SK-N-SH treated with all-trans-retinoic acid at 6 μM for 48 hours (cell line): ENCODE data around the gene TPRG1.

Source experiments
- ATAC-seq: fragments of 200-7000 bp; cut with Tn5 transposase; 3 replicates; pipeline ENCODE4 v1.9.1; 2020; ENCODE audit warnings: mild to moderate bottlenecking, moderate library complexity
- ARNTL ChIP-seq: fragments of 450-650 bp; formaldehyde crosslinking; IDR thresholded peaks from 2 replicates; pipeline ENCODE4 v1.5.0; 2020; ENCODE audit warnings: low read depth, mild to moderate bottlenecking, moderate library complexity, borderline replicate concordance
- BACH2 ChIP-seq: fragments of 250-450 bp; sonication (Bioruptor Pico); IDR thresholded peaks from 2 replicates; pipeline ENCODE4 v1.9.0; 2021; ENCODE audit warnings: mild to moderate bottlenecking, borderline replicate concordance
- CSDC2 ChIP-seq: fragments of 250-450 bp; sonication (Bioruptor Pico); IDR thresholded peaks from 2 replicates; pipeline ENCODE4 v1.5.0; 2020; ENCODE audit warnings: mild to moderate bottlenecking, moderate library complexity
- ESRRG ChIP-seq: fragments of 250-450 bp; sonication (Bioruptor Pico); IDR thresholded peaks from 2 replicates; pipeline ENCODE4 v1.6.1; 2021; ENCODE audit warnings: mild to moderate bottlenecking
- GLIS3 ChIP-seq: fragments of 250-450 bp; sonication (Bioruptor Pico); IDR thresholded peaks from 2 replicates; pipeline ENCODE4 v1.5.0; 2020; ENCODE audit warnings: mild to moderate bottlenecking, moderate library complexity
- ISL1 ChIP-seq: fragments of 250-450 bp; sonication (Bioruptor Pico); IDR thresholded peaks from 2 replicates; pipeline ENCODE4 v2.1.2; 2022; ENCODE audit warnings: mild to moderate bottlenecking, moderate library complexity
- OSR1 ChIP-seq: fragments of 250-450 bp; sonication (Bioruptor Pico); IDR thresholded peaks from 2 replicates; pipeline ENCODE4 v1.8.0; 2022; ENCODE audit warnings: moderate library complexity, mild to moderate bottlenecking, inconsistent platforms
- PPARA ChIP-seq: fragments of 250-450 bp; sonication (Bioruptor Pico); IDR thresholded peaks from 2 replicates; pipeline ENCODE4 v1.5.0; 2020; ENCODE audit warnings: mild to moderate bottlenecking, borderline replicate concordance
- RARB ChIP-seq: fragments of 250-450 bp; sonication (Bioruptor Pico); IDR thresholded peaks from 2 replicates; pipeline ENCODE4 v1.8.0; 2021; ENCODE audit warnings: mild to moderate bottlenecking, moderate library complexity
- SNAI2 ChIP-seq: fragments of 250-450 bp; sonication (Bioruptor Pico); IDR thresholded peaks from 2 replicates; pipeline ENCODE4 v1.5.0; 2020; ENCODE audit warnings: mild to moderate bottlenecking, moderate library complexity
- TCF4 ChIP-seq: fragments of 250-450 bp; sonication (Bioruptor Pico); IDR thresholded peaks from 2 replicates; pipeline ENCODE4 v1.8.0; 2021; ENCODE audit warnings: mild to moderate bottlenecking, moderate library complexity, borderline replicate concordance
- TOX ChIP-seq: fragments of 250-450 bp; sonication (Bioruptor Pico); IDR thresholded peaks from 2 replicates; pipeline ENCODE4 v1.8.0; 2021; ENCODE audit warnings: mild to moderate bottlenecking, moderate library complexity, borderline replicate concordance
- ZC3H10 ChIP-seq: fragments of 250-450 bp; sonication (Bioruptor Pico); IDR thresholded peaks from 2 replicates; pipeline ENCODE4 v1.5.1; 2021; ENCODE audit warnings: mild to moderate bottlenecking, moderate library complexity
- ZFP3 ChIP-seq: fragments of 250-450 bp; sonication (Bioruptor Pico); IDR thresholded peaks from 2 replicates; pipeline ENCODE4 v1.5.0; 2020; ENCODE audit warnings: mild to moderate bottlenecking, moderate library complexity
- ZNF565 ChIP-seq: fragments of 450-650 bp; formaldehyde crosslinking; conservative IDR thresholded peaks from 2 replicates; pipeline ENCODE4 v1.5.0; 2020; ENCODE audit warnings: low read depth, mild to moderate bottlenecking, moderate library complexity
- ZNF70 ChIP-seq: fragments of 450-650 bp; formaldehyde crosslinking; IDR thresholded peaks from 2 replicates; pipeline ENCODE4 v1.5.0; 2020; ENCODE audit warnings: mild to moderate bottlenecking, moderate library complexity
- ZNF8 ChIP-seq: fragments of 450-650 bp; formaldehyde crosslinking; IDR thresholded peaks from 2 replicates; pipeline ENCODE4 v1.5.0; 2020; ENCODE audit warnings: mild to moderate bottlenecking, moderate library complexity
- TF ChIP-seq, protein P1 (sequence below): fragments of 250-450 bp; sonication (Bioruptor Pico); IDR thresholded peaks from 2 replicates; pipeline ENCODE4 v1.5.1; 2021; ENCODE audit warnings: mild to moderate bottlenecking, moderate library complexity
- TF ChIP-seq, protein P2 (sequence below): fragments of 250-450 bp; sonication (Bioruptor Pico); IDR thresholded peaks from 2 replicates; pipeline ENCODE4 v1.8.0; 2020; ENCODE audit warnings: mild to moderate bottlenecking, moderate library complexity, borderline replicate concordance
- TF ChIP-seq, protein P3 (sequence below): fragments of 250-450 bp; sonication (Bioruptor Pico); IDR thresholded peaks from 2 replicates; pipeline ENCODE4 v1.5.1; 2020; ENCODE audit warnings: low read depth, mild to moderate bottlenecking, moderate library complexity
- TF ChIP-seq, protein P4 (sequence below): fragments of 250-450 bp; sonication (Bioruptor Pico); IDR thresholded peaks from 2 replicates; pipeline ENCODE4 v1.8.0; 2021; ENCODE audit warnings: low read depth, mild to moderate bottlenecking, moderate library complexity, borderline replicate concordance

Gene TPRG1

DNA sequence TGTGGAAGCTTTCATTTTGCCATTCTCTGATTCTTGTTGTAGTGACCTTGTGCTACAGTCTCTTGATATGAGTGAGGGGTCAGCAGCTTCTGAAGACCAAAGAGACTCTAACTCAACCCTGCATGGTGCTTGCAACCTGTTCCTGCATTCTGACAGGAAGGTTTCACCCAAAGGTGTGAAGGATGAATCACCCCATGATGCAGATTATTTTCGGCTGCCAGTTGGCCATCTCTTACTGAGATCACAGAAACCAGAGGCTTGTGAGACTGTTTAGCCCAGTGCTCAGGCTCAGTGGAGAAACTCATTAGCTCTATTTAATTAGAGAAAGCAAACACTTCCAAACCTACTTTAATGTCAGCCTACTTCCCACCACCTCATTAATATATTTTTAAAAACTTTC is 29.2 kb upstream of the TPRG1 start:
- TF ChIP-seq ZNF565 (no peak), ISL1 (CRISPR knock-in tag) (no peak), TOX (CRISPR knock-in tag) (no peak), ZFP3 (CRISPR knock-in tag) (no peak)

DNA sequence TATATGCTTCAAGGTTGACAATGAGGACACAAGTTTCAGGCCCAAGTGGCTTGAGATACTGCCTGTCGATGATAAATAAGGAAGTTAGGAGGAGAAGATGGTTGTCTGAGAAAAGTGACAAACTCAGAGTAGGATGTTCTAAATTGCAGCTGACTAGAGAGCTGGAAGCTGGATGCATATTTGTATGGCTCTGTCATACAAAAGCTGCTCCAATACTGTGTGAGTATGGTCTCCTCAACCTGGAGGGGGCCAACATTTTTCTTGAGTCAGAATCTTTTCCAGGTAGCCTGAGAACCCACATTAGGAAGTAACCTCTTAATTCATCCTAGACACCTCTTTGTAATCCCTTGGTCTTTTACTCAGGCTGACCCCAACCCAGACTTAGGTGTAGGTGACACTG is 28.4 kb upstream of the TPRG1 start:
- TF ChIP-seq, protein P1, sequence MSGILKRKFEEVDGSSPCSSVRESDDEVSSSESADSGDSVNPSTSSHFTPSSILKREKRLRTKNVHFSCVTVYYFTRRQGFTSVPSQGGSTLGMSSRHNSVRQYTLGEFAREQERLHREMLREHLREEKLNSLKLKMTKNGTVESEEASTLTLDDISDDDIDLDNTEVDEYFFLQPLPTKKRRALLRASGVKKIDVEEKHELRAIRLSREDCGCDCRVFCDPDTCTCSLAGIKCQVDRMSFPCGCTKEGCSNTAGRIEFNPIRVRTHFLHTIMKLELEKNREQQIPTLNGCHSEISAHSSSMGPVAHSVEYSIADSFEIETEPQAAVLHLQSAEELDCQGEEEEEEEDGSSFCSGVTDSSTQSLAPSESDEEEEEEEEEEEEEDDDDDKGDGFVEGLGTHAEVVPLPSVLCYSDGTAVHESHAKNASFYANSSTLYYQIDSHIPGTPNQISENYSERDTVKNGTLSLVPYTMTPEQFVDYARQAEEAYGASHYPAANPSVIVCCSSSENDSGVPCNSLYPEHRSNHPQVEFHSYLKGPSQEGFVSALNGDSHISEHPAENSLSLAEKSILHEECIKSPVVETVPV: no peak
- TF ChIP-seq SNAI2 (no peak), ZNF8 (CRISPR knock-in tag) (no peak), ZNF70 (no peak), TOX (CRISPR knock-in tag) (no peak), PPARA (CRISPR knock-in tag) (no peak), RARB (CRISPR knock-in tag) (no peak), ZC3H10 (CRISPR knock-in tag) (no peak), ARNTL (CRISPR knock-in tag) (no peak), ESRRG (CRISPR knock-in tag) (no peak), GLIS3 (CRISPR knock-in tag) (no peak), CSDC2 (CRISPR knock-in tag) (no peak), BACH2 (CRISPR knock-in tag) (no peak), OSR1 (no peak), TCF4 (CRISPR knock-in tag) (no peak), ISL1 (CRISPR knock-in tag) (no peak)
- TF ChIP-seq, protein P2, sequence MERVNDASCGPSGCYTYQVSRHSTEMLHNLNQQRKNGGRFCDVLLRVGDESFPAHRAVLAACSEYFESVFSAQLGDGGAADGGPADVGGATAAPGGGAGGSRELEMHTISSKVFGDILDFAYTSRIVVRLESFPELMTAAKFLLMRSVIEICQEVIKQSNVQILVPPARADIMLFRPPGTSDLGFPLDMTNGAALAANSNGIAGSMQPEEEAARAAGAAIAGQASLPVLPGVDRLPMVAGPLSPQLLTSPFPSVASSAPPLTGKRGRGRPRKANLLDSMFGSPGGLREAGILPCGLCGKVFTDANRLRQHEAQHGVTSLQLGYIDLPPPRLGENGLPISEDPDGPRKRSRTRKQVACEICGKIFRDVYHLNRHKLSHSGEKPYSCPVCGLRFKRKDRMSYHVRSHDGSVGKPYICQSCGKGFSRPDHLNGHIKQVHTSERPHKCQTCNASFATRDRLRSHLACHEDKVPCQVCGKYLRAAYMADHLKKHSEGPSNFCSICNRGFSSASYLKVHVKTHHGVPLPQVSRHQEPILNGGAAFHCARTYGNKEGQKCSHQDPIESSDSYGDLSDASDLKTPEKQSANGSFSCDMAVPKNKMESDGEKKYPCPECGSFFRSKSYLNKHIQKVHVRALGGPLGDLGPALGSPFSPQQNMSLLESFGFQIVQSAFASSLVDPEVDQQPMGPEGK (CRISPR knock-in tag): no peak
- TF ChIP-seq, protein P3, sequence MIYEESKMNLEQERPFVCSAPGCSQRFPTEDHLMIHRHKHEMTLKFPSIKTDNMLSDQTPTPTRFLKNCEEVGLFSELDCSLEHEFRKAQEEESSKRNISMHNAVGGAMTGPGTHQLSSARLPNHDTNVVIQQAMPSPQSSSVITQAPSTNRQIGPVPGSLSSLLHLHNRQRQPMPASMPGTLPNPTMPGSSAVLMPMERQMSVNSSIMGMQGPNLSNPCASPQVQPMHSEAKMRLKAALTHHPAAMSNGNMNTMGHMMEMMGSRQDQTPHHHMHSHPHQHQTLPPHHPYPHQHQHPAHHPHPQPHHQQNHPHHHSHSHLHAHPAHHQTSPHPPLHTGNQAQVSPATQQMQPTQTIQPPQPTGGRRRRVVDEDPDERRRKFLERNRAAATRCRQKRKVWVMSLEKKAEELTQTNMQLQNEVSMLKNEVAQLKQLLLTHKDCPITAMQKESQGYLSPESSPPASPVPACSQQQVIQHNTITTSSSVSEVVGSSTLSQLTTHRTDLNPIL (CRISPR knock-in tag): no peak

More for the DNA sequence above, 29.2 kb upstream of the TPRG1 start:
- no peak for ATAC-seq

DNA sequence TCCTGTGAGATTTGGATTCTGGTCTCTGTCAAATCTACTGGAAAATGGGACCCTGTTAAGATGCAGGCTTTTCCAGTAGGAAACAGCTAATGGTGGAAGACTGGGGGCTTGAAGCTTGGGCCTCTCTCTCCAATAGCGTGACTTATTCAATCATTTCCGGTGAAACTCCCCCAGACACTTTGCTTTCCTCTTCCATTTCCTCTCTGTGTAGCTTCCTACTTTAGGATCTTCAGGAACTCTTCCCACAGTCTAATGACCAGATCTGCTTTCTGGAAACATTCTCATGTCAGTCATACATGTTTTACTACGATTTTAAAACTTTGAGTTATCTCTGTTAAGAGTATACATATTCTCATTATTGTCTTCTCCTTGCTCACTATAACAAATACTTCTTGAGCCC is 28.0 kb upstream of the TPRG1 start:
- no peak for ATAC-seq
- TF ChIP-seq ARNTL (CRISPR knock-in tag) (no peak), ESRRG (CRISPR knock-in tag) (no peak), OSR1 (no peak), ZNF565 (no peak)

More for the DNA sequence above, 28.4 kb upstream of the TPRG1 start:
- peak; percentile 42; the same call in 2 of the 3 replicates for ATAC-seq

DNA sequence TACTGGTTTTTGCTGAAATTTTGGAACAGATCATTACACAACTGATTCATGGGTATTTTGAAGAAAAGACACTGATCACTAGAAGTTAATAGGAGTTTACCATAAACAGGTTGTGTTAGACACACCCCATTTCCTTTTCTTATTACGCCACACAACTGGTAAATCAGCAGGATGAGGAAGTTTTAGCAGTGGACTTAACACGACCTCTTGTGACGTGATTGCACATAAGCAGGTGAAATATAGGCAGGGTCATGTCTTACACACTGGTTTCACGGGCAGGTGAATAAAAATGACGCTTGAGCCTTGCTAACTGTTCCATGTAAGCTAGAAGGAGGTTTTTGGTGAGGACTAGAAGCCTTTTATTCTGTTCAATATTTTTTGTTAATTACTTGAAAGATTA is 27.1 kb upstream of the TPRG1 start:
- TF ChIP-seq, protein P4, sequence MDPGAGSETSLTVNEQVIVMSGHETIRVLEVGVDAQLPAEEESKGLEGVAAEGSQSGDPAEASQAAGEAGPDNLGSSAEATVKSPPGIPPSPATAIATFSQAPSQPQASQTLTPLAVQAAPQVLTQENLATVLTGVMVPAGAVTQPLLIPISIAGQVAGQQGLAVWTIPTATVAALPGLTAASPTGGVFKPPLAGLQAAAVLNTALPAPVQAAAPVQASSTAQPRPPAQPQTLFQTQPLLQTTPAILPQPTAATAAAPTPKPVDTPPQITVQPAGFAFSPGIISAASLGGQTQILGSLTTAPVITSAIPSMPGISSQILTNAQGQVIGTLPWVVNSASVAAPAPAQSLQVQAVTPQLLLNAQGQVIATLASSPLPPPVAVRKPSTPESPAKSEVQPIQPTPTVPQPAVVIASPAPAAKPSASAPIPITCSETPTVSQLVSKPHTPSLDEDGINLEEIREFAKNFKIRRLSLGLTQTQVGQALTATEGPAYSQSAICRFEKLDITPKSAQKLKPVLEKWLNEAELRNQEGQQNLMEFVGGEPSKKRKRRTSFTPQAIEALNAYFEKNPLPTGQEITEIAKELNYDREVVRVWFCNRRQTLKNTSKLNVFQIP: no peak
- ATAC-seq: peak; percentile 52

DNA sequence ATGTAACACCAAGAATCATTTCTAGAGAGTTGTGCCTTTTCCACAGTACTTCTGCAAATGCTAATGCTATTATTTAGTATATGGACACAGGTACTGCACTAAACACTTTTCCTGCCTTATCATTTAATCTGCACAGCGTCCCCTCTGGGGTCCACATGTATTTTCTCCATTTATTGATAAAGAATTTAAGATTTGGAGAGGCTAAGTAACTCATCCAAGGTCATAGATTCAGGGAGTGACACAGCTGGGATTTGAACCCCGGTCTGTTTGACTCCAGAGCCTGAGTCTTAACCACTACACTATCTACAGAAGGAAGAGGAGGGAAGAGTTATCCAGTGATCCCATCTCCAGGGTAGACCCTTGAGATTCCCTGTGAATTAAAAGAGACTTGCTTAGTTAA is 24.9 kb upstream of the TPRG1 start:
- ATAC-seq: no peak
- TF ChIP-seq CSDC2 (CRISPR knock-in tag): no peak
- TF ChIP-seq ZNF70: no peak
- TF ChIP-seq GLIS3 (CRISPR knock-in tag): no peak
- TF ChIP-seq ISL1 (CRISPR knock-in tag): no peak
- no peak for TF ChIP-seq BACH2 (CRISPR knock-in tag)
- TF ChIP-seq ZNF8 (CRISPR knock-in tag): no peak
- no peak for TF ChIP-seq SNAI2
